HG03575 (cell line): ENCODE data around the gene BRAT1.

Experiments
- ATAC-seq: cut with Tn5 transposase; IDR thresholded peaks from one replicate; pipeline ENCODE4 v1.9.1; 2021; ENCODE audit not compliant: unreplicated experiment, insufficient number of reproducible peaks, low FRiP score; ENCODE audit errors: extremely low read depth

The BRAT1 gene

GRCh38 chr7:2490181-2490651 is 65.1 kb downstream of the BRAT1 start:
- no peak for ATAC-seq

DNA sequence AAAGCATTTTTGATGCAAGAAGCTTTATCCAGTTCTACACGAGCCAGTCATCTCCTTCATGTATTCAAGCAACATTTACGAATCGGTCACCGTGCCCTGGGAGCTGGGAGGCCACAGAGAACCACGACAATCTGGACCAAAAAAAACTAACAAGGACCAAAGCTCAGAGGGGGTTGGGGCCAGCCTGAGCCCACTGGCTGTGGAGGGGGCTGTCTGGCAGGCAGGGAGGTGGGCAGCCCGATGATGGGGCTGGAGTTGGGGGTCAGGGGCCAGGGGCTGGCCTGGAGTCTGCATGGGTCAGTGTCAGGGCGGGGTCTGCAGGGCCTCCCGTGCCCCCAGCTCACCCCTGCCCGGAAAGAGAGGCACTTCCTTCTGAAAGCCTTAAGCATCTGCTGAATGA is 66.6 kb downstream of the BRAT1 start:
- ATAC-seq = no peak

- ATAC-seq = no peak
Measured at GRCh38 chr7:2488272-2488645, 67.1 kb downstream of the BRAT1 start.
